Measurements from ENCODE around the gene PRKD3. TPM values are rescaled to one million over a fixed set of nuclear protein-coding genes. Genes with fewer than 3 reads are reported as not detected.

Gene PRKD3
- total and polyA plus RNA-seq, 2 of the 13 experiments (the other 11 are each of a cell fraction or from before 2014, with no cell fraction given) = 11.6 to 38.4 TPM

DNA sequence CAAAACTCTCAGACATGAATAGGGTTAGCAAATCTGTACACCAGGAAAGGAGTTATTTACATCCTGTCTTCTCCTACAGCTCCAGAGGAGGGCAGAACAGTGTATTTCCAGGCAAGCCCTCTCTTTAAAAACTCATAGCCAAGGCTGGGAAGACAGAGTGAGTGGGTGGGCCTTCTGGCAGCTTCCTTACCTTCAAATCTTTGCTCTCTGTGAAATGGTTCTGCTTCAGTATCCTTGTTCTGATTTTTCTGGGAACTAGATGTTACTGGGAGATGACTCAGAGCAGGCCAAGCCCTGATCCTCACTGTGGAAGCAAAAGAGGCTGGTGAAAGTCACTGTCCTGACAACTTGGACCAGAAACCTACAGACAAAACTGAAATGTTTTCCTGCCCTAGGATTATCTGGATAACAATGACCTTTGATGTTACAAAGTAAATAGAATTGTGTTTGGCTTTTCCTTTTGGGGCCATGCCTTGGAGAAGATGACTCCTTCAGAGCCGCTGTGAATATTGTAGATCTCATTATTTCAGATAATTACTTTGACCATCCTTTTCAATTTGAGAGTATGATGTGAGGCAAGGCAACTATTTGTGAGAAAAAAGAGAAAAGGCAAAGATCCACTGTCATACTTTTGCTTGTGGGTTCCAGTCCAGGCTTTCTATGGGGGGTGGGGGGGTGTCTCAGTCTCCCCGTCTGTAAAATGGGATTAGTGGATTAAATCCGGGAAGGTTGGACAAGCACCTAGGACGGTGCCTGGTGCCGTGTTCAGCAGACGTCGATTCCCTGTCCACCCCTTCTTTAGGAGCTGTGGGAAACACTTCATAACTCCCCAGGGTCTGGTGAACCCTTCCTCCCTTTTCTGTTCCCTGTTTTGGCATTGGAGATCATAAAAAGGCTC, 19.2 kb upstream of the PRKD3 start (continued):
- TF ChIP-seq ZBTB44 (CRISPR knock-in tag; IDR thresholded peaks at IDR 0.05) = no peak
- no peak for TF ChIP-seq SKIL (CRISPR knock-in tag; IDR thresholded peaks at IDR 0.05; ENCODE audit: borderline replicate concordance)
- no peak for TF ChIP-seq AGO2 (optimal IDR thresholded peaks at IDR 0.05; ENCODE audit: low read depth, low read length)
- TF ChIP-seq NR3C1 (CRISPR knock-in tag; IDR thresholded peaks at IDR 0.05) = no peak
- TF ChIP-seq MYNN (CRISPR knock-in tag; IDR thresholded peaks at IDR 0.05; ENCODE audit: low read depth) = no peak
- no peak for TF ChIP-seq MTF2 (CRISPR knock-in tag; IDR thresholded peaks at IDR 0.05; ENCODE audit: borderline replicate concordance)
- TF ChIP-seq HES4 (CRISPR knock-in tag; IDR thresholded peaks at IDR 0.05; ENCODE audit: borderline replicate concordance) = no peak
- no peak for TF ChIP-seq ZNF598 (CRISPR knock-in tag; IDR thresholded peaks at IDR 0.05; ENCODE audit: borderline replicate concordance)
- TF ChIP-seq, protein P1, sequence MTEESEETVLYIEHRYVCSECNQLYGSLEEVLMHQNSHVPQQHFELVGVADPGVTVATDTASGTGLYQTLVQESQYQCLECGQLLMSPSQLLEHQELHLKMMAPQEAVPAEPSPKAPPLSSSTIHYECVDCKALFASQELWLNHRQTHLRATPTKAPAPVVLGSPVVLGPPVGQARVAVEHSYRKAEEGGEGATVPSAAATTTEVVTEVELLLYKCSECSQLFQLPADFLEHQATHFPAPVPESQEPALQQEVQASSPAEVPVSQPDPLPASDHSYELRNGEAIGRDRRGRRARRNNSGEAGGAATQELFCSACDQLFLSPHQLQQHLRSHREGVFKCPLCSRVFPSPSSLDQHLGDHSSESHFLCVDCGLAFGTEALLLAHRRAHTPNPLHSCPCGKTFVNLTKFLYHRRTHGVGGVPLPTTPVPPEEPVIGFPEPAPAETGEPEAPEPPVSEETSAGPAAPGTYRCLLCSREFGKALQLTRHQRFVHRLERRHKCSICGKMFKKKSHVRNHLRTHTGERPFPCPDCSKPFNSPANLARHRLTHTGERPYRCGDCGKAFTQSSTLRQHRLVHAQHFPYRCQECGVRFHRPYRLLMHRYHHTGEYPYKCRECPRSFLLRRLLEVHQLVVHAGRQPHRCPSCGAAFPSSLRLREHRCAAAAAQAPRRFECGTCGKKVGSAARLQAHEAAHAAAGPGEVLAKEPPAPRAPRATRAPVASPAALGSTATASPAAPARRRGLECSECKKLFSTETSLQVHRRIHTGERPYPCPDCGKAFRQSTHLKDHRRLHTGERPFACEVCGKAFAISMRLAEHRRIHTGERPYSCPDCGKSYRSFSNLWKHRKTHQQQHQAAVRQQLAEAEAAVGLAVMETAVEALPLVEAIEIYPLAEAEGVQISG (CRISPR knock-in tag; IDR thresholded peaks at IDR 0.05) = no peak
- no peak for TF ChIP-seq ZNF230 (CRISPR knock-in tag; IDR thresholded peaks at IDR 0.05)
- TF ChIP-seq ZNF629 (CRISPR knock-in tag; conservative IDR thresholded peaks at IDR 0.05) = peak; percentile 83
- TF ChIP-seq ZNF501 (CRISPR knock-in tag; IDR thresholded peaks at IDR 0.05) = peak; percentile 16; the same call in 1 of the 2 replicates
- no peak for TF ChIP-seq ZNF512 (CRISPR knock-in tag; IDR thresholded peaks at IDR 0.05)
- no peak for TF ChIP-seq NRL (CRISPR knock-in tag; IDR thresholded peaks at IDR 0.05; ENCODE audit: borderline replicate concordance)
- no peak for TF ChIP-seq USF2 (IDR thresholded peaks at IDR 0.05; ENCODE audit: low read depth, low read length)
- no peak for TF ChIP-seq USF2 (CRISPR knock-in tag; IDR thresholded peaks at IDR 0.05; ENCODE audit: borderline replicate concordance)
- TF ChIP-seq ZNF781 (CRISPR knock-in tag; IDR thresholded peaks at IDR 0.05; ENCODE audit: borderline replicate concordance, not compliant biosample characterization) = no peak
